Eye (tissue), 1 donor: ENCODE data around the gene GATA3.
"Not testable (repeated sequence)": the region's sequence is repeated elsewhere in the genome, so short reads cannot be mapped to it uniquely, and the experiment has no call there.

Experiments
- DNase-seq: peaks from one replicate; pipeline ENCODE4 v3.0.0-alpha.2; 2015

GATA3 gene

DNA sequence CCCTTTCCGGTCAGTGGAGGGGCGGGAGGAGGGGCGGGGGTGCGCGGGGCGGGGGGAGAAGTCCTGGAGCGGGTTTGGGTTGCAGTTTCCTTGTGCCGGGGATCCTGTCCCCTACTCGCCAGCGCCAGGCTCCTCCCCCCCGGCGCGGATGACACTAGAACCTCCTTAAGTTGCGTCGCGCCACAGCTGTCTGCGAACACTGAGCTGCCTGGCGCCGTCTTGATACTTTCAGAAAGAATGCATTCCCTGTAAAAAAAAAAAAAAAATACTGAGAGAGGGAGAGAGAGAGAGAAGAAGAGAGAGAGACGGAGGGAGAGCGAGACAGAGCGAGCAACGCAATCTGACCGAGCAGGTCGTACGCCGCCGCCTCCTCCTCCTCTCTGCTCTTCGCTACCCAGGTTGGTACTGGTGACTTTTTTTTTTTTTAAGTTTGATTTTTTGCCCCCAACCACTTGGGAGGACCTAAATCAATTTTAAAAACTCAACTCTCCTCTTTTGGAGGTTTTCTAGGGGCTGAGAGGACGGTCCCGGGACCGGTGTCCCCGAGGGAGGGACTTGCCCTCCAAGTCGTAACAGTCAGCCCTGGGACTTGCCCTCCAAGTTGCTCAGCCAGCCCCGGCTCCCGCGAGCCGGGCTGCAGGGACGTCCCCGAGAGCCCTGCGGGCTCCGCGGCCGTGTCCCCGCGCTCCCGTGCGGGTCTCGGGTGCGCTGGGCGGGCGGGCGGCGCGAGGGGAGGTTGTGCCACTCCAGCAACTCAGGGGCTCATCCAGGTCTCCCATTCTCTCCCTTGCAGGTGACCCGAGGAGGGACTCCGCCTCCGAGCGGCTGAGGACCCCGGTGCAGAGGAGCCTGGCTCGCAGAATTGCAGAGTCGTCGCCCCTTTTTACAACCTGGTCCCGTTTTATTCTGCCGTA, at the start of gene GATA3:
Gene GATA3 (plus strand): TSS at position 195 of the 914 bp plus-strand sequence. CDS start 968 bp downstream, outside the sequence.
- peak; percentile 84 for DNase-seq

GRCh38 chr10:8006274-8006999, 48.1 kb upstream of the GATA3 start:
- DNase-seq = no peak

DNA sequence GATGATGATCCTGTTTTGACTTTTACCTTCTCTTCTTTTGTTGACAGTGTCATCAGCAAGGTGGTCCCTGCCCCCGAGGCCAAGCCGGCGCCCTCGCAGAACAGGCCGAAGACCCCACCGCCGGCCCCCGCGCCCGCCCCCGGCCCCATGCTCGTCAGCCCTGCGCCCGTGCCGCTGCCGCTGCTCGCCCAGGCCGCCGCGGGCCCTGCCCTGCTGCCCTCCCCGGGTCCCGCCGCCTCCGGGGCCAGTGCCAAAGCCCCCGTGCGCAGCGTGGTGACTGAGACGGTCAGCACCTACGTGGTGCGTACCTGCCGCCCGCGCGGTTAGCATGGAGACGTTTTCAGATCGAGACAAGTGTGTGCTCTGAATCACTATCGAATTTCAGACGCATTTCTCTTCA, 45.5 kb upstream of the GATA3 start:
- no peak for DNase-seq

GRCh38 chr10:8013006-8013405, 41.5 kb upstream of the GATA3 start:
- DNase-seq = no peak

DNA sequence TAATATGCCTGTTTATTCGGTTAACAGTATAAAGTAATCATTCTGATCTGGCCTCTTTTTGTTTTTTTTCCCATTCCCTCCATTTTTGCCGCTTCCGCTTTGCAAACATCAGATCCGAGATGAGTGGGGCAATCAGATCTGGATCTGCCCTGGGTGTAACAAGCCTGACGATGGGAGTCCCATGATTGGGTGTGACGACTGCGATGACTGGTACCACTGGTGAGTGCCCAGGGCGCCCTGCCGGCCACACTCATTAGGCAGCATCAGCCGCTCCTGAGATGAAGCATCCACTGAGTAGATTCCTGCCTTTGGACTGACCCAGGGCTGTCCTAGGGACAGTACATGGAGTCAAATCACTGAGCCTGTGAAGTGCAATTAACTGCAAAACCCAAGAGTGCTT, 40.9 kb upstream of the GATA3 start:
- no peak for DNase-seq

DNA sequence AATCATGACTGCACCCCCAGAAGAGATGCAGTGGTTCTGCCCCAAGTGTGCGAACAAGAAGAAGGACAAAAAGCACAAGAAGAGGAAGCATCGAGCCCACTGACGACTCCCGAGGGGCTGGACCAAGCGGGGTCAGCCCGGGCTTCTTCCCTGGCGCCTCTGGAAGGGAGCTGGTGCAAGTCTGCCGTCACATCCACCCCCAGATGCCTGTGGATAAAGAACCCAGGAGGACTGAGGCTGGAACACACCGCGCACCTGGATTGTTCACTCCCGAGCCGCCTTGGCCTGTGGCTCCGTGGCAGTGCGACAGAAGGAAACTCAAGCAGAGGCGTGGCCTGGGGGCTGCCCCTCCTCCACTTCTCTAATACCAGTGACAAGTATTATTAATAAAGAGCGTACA, 39.8 kb upstream of the GATA3 start:
- no peak for DNase-seq

DNA sequence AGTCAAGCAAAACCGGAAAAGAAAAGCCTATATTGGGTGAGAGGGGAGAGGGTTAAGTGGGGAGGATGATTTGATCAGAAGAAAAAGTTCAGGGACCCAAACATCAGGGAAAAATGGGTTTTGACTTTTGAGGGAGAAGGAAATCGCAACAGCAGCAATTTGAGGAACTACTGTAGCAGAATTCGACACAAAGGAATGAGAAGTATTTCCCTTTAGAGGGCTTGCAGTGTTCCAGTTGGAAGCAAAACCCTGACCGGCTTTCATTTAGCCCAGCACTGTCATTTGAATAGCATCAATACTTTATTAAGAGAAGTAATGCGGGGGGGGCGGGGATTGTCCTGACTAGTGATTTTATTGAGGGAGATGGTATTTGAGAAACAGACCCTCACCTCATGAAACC, 37.2 kb upstream of the GATA3 start:
- DNase-seq = no peak

DNA sequence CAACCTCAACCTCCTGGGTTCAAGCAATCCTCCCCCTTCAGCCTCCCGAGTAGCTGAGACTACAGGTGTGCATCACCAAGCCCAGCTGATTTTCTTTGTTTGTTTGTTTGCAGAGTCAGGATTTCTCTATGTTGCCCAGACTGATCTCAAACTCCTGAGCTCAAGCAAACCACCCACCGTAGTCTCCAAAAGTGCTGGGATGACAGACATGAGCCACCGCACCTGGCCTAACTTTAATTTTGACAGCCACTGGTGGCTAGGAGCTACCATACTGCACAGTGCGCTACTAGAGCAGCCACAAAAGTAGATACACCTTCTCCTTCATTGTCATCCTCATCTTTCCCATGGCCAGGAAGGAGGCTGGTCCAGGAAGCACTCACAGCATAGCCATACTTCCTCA, 31.2 kb upstream of the GATA3 start:
- no peak for DNase-seq

GRCh38 chr10:8023851-8024250, 30.6 kb upstream of the GATA3 start:
- no peak for DNase-seq

- DNase-seq = no peak
Observed at GRCh38 chr10:8026349-8027259, 27.9 kb upstream of the GATA3 start.

- not testable (repeated sequence) for DNase-seq
Observed at GRCh38 chr10:8031211-8031610, 23.3 kb upstream of the GATA3 start.

DNA sequence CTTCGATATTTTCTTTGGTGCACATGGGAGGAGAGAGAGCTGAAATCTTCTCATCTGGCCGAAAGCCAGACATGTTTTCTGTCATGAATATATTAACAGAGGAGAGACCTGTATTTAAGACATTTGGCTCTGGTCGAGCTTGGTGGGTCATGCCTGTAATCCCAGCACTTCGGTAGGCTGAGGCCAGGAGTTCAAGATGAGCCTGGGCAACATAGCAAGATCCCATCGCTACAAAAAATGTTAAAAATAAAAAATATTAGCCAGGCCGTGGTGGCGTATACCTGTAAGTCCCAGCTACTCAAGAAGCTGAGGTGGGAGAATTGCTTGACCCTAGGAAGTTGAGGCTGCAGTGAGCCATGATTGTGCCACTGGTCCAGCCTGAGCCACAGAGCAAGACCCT, 21.9 kb upstream of the GATA3 start:
- DNase-seq = no peak

DNA sequence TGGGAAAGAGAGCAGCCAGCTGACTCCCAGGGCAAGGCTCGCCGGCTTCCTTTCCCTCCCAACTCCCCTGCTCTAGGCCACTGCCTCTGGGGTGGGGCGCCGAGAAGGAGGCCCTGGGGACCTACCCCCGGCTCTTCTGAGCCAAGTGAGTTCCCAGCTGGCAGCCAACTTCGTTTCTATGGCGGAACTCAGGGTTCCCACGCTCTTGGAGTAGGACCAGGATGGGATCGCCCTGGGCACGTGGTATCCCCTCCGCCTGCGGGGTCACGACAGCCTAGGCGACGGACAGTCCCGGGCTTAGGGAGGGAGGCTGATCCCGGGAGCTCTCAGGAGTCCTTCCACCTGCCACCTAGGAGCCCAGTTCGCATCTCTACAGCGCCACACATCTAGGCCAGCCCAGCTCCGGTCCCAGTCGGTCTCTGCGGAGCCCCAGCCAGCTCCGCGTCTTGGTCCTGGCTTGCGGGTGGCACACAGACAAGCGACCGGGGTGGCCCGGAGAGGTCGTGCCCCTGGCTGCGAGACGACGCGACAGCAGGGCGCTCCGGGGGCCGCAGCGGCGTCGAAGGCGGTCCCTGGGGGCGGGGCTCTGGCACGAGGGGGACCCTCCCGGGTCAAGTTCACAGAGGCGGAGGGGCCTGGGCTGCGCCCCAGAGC, 20.5 kb upstream of the GATA3 start:
- DNase-seq = peak; percentile 66

GRCh38 chr10:8034466-8035005, 20.0 kb upstream of the GATA3 start:
- DNase-seq = peak; percentile 63

DNA sequence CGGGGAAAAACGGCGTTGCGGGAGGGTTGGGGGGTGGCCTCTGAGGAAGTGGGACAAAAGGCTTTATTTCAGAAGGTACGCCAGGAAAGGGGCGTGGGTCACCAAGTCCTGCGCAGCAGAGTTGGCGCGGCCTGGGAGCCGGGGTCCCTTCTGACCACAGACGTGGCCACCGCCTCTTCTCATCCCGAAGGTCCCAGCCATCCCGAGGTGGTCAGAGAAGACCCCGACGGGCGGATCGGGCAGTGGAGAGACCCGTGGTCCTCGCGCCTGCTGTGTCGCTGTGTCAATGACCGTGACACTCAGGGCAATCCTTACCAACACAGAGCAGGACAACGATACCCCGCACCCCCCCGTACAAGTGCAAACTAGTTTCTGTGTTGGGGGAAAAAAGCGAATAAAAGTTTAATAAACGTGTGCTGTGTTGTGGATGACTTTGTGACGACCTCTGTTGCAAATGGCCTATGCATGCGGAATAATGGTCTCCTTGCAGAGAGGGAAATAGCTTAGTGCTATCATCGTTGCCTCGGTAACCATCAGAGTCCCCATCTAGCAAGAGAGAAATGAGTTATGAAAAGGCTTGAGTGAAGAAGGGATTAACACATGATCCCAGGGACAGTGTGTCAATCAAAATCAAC, 19.4 kb upstream of the GATA3 start:
- DNase-seq = peak; percentile 94

DNA sequence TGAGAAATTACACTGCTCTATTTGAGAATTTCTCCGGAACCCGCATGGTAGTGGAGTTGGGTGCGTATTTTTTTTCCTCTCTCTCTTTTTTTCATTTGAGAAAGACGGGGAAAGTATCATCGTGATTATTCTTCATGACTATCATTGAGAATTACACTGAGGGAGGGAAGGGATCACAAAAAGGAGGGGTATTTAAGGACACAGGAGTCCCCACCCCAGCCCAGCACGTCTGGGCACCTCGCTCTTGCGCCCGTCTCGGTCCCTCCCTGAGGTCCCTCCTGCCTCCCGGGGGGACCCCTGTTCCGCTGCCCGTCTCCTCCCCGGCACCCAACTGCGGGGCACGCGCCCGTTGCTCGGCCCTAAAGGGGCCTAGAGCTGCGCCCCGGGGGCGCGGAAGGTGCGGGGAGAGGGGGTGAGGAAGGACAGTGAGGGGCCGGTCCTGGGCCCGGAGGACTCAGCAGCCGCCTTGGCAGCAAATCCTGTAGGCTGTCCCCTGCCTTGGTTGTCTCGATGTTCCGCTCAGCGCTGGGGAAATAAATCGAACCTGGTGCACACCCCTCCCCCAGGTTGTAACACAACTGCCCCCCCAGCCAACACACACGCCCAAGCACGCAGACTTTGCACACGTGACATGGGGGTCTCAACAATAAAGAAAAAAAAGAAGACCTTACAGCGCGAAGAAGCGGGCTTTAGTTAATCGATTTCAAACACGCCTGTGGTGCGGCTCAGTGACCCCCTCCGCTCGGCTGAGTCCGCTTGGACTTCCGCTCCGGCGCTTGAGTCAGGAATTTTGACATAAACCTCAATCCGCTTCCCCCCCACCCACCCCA, 18.6 kb upstream of the GATA3 start:
- DNase-seq = no peak

DNA sequence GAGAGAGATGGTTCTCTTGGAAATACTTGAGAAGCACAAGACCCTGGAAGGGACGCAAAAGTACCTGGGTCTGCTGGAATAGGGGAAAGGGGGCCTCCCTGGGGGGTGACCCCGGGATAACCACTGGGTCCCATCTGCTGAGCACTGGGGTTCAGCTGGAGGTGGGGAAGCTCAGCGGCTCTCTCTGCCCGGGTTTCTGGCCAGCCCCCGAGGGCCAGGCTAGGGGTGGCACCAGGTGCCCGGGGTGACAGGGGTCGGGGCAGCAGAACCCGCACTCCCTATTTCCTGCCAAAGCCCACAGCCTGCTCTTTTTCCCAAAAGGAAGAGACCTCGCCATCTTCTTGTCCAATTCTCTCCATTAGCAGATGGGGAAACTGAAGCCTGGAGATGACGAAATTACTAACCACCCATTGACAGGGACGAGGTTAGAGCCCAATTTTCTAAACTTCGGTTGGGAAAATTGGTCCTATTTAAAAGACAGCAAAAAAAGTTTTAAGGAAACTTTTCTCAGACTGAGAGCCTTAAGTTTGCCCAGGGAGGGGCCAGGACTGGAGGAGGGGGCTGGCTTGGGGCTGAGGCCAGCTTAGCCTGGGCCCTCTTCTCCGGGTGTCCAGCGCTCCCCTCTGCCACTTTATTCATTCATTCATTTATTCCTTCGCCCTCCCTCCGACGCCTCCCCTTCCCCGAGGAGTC, 17.8 kb upstream of the GATA3 start:
- DNase-seq = peak; percentile 52

DNA sequence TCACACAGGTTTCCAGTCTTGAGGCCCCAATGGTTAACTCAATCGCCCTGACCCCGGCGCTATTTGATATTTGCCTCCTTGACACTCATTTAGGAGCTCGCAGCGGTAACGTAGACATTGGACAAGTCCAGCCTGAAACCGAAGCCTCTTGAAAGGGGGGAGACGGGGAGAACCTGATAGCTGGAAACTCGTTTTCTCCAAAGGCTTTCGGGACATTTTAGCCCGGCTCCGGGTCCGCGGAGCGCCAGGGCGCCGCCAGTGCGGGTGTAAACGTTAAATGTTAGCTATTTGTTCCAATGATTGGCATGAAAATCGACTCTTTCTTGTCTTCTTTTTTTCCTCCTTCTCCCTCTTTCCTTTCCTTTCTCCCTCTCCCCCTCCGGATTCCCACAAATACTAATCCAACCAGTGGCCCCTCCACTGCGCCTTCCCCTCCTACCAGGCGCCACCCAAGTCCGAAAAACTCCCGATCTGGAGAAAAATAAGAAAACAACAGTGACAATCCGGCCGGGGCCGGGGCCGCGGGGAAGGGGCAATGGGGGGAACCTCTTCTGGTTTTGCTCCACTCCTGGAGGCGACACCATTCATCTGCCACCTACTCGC, 17.2 kb upstream of the GATA3 start:
- DNase-seq = peak; percentile 74
